GM12873 (cell line): Measurements from ENCODE around the gene ASTE1.

Source experiments
- TF ChIP-seq, protein P1 (sequence below): IDR thresholded peaks from 2 replicates; pipeline ENCODE4 v1.5.1; 2012; ENCODE audit warnings: low read depth, mild to moderate bottlenecking, moderate library complexity, low read length, control low read depth; ENCODE audit not compliant: insufficient read depth; ENCODE audit errors: missing control alignments

ASTE1 gene

DNA sequence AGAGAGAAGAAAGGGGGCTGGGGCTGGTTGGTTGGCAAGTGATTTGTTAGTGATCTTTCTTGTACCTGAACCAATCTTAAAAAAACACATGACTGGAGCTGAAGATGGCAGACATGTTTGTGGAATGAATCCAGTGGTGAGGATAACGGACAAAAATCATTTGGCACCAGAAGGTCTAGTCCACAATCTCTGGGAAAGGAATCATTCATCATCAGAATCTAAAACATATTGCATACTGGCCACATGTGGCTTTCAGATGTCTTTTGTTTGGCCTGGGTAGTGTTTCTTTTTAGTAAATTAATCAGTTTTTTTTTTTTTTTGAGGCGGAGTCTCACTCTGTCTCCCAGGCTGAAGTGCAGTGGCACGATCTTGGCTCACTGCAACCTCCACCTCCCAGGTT, 5.0 kb upstream of the ASTE1 start:
- TF ChIP-seq, protein P1, sequence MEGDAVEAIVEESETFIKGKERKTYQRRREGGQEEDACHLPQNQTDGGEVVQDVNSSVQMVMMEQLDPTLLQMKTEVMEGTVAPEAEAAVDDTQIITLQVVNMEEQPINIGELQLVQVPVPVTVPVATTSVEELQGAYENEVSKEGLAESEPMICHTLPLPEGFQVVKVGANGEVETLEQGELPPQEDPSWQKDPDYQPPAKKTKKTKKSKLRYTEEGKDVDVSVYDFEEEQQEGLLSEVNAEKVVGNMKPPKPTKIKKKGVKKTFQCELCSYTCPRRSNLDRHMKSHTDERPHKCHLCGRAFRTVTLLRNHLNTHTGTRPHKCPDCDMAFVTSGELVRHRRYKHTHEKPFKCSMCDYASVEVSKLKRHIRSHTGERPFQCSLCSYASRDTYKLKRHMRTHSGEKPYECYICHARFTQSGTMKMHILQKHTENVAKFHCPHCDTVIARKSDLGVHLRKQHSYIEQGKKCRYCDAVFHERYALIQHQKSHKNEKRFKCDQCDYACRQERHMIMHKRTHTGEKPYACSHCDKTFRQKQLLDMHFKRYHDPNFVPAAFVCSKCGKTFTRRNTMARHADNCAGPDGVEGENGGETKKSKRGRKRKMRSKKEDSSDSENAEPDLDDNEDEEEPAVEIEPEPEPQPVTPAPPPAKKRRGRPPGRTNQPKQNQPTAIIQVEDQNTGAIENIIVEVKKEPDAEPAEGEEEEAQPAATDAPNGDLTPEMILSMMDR: no peak

DNA sequence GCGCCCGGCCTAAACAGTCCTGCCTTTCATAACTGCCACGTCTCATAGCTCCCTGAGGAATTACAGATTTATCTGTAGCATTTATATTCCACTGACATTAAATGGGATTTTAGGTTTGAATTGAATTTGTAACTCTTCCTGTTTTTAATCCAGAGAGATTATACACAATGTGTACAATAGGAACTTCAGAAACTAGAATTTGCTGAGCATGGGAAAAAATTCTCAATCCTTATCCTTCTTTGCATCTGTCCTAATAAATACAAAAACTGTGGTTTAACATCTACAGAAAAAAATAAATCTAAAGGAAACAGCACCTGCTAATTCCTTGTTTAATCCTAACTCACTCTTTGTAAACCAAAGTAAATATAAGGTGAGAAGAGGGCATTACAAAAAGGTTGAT, 2.2 kb upstream of the ASTE1 start:
- TF ChIP-seq, protein P1: no peak

DNA sequence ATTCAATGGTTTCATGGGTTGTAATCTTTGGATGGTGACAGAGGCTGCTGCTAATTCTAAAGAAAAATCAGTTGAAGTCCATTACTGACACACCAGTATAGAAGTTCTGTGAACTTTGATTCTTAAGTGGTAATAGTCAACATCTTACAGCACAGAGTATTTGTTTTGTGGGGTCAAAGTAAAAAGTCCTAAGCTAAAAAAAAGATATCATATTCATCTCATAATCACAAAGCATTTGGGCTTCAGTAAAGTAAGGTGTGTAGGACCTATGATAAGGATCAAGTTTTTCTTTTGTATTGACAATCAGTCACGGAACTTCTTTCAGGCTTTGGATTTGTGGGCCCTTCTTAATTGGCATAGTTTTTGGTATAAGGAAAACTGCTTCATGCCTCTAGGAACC, 1.1 kb downstream of the ASTE1 start:
- TF ChIP-seq, protein P1: no peak

DNA sequence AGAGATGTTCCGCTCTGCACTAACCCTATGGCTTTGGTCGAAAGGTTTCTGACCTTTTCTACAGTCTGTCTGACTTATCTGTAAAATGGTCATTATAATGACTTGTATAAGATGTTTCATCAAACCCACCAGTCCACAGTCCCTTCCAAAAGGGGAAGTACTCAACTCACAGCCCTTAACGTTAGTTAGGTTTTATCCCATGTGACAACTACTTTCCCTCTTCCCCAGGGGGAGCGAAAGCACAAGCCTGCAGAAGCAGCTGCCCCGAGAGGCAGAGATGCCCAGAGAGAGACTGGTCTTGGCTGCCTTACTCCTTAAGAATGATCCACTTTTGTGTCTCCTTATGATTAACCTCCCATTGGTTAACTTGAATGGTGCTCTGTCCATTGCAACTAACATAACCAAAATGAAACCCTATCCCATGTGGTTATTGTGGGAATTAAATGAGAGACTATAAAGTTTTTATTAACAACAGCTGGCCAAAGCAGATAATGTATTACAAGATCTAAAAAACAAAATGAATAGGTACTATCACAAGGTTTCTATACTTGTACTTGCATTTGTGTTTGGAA, 6.4 kb downstream of the ASTE1 start:
- TF ChIP-seq, protein P1: no peak

DNA sequence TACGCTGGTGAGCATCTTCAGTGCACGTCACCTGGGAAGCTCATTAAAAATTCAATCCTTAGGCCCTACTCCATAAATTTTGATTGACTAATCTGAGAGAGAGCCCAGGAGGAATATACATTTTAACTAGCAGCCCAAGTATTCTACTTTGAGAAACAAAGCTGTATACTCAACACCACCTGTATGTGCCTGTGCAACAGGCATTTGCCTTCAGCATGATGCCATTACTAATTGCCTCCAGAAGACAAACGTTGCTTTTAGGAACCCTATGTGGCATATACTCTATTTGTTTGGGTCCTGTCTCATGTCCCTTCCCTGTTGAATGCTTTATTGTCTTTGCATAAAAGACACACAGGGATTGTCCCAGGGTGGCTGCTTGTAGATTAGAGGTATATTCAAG, 7.7 kb downstream of the ASTE1 start:
- TF ChIP-seq, protein P1: no peak

DNA sequence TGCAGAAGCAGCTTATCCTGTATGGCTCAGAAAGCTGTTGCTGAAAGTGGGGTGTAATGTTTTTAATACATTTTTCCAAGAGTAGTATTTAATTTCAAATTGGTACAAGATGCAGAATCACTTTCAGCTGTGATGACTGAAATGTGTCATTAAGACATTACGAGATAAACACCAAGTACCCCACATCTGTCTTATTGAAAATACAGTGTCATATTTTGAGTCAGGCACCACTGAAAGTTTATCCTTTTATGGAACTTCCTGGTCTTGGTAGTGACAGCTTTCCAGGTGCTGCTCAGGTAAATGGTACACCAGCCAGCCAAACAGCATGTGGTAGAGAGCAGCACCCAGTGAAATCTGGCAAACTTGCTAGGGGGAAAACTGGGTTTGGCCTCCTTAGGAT, 16.9 kb downstream of the ASTE1 start:
- TF ChIP-seq, protein P1: no peak

DNA sequence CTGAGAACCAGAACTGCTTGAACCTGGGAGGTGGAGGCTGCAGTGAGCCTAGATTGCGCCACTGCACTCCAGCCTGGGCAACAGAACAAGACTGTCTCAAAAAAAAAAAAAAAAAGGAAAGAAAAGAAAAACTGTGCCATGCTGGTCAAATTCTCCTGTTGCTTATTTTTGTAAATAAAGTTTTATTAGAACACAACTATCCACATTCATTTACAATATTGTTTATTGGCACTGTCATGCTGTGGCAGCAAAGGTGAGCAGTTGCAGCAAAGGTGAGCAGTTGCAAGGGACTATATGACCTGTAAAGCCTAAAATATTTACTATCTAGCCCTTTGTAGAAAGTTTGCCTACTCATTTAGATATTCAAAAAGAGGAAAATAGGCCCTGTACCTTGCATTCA, 18.3 kb downstream of the ASTE1 start:
- TF ChIP-seq, protein P1: no peak
